IPS-20b (cell line): ENCODE measurements around the gene PSAPL1.

Experiments
- H3K27ac ChIP-seq: one replicate; pipeline ENCODE4 v1.5.1; 2013; ENCODE audit warnings: low read length
- H3K27me3 ChIP-seq: 2 replicates; pipeline ENCODE4 v1.6.1; 2013; ENCODE audit warnings: mild to moderate bottlenecking, low read length, inconsistent platforms; ENCODE audit not compliant: insufficient read depth
- H3K36me3 ChIP-seq: 2 replicates; pipeline ENCODE4 v1.6.1; 2013; ENCODE audit warnings: low read depth, mild to moderate bottlenecking, inconsistent platforms, low read length, moderate library complexity; ENCODE audit not compliant: insufficient read depth
- H3K4me1 ChIP-seq: 2 replicates; pipeline ENCODE4 v1.6.1; 2013; ENCODE audit warnings: mild to moderate bottlenecking, control low read depth, inconsistent platforms, low read length, moderate library complexity; ENCODE audit not compliant: insufficient read depth
- H3K4me3 ChIP-seq: 2 replicates; pipeline ENCODE4 v1.5.1; 2013; ENCODE audit warnings: mild to moderate bottlenecking, low read length, inconsistent platforms
- H3K9ac ChIP-seq: 2 replicates; pipeline ENCODE4 v1.6.1; 2013; ENCODE audit warnings: low read depth, mild to moderate bottlenecking, inconsistent platforms, low read length, moderate library complexity
- H3K9me3 ChIP-seq: 2 replicates; pipeline ENCODE4 v1.6.1; 2013; ENCODE audit warnings: mild to moderate bottlenecking, low read depth, low read length, inconsistent platforms; ENCODE audit not compliant: insufficient read depth

The PSAPL1 gene

GRCh38 chr4:7412554-7412912, 22.2 kb downstream of the PSAPL1 start:
- Histone ChIP-seq H3K9ac (no peak overlapping the region), H3K4me3 (no peak overlapping the region), H3K9me3 (peaks cover 8% of the 10 kb centered on the region), H3K27ac (no peak overlapping the region), H3K4me1 (peaks cover 11% of the 10 kb centered on the region; the same call in 1 of the 2 replicates), H3K36me3 (no peaks in the 10 kb centered on the region), H3K27me3 (peaks cover 74% of the 10 kb centered on the region)

- Histone ChIP-seq H3K27ac (no peak overlapping the region), H3K4me3 (no peak overlapping the region), H3K4me1 (peaks cover 11% of the 10 kb centered on the region; the same call in 1 of the 2 replicates), H3K9me3 (peaks cover 8% of the 10 kb centered on the region), H3K9ac (no peak overlapping the region), H3K27me3 (peaks cover 69% of the 10 kb centered on the region), H3K36me3 (no peaks in the 10 kb centered on the region)
Observed at GRCh38 chr4:7411896-7412553, 22.7 kb downstream of the PSAPL1 start.

- H3K9me3 ChIP-seq, result peaks cover 8% of the 10 kb centered on the region
- H3K4me3 ChIP-seq, result no peak overlapping the region
- no peak overlapping the region for H3K27ac ChIP-seq
- no peak overlapping the region for H3K9ac ChIP-seq
- no peaks in the 10 kb centered on the region for H3K36me3 ChIP-seq
- H3K27me3 ChIP-seq, result peaks cover 63% of the 10 kb centered on the region
- H3K4me1 ChIP-seq, result peaks cover 11% of the 10 kb centered on the region; the same call in 1 of the 2 replicates
Observed at GRCh38 chr4:7411491-7411890, 23.2 kb downstream of the PSAPL1 start.

GRCh38 chr4:7410446-7410845, 24.3 kb downstream of the PSAPL1 start:
- H3K4me1 ChIP-seq, result peaks cover 11% of the 10 kb centered on the region; the same call in 1 of the 2 replicates
- H3K27me3 ChIP-seq, result peaks cover 53% of the 10 kb centered on the region
- H3K36me3 ChIP-seq, result no peaks in the 10 kb centered on the region
- no peak overlapping the region for H3K27ac ChIP-seq
- H3K4me3 ChIP-seq, result no peak overlapping the region
- no peak overlapping the region for H3K9ac ChIP-seq
- H3K9me3 ChIP-seq, result peaks cover 8% of the 10 kb centered on the region

- Histone ChIP-seq H3K9ac (no peak overlapping the region), H3K36me3 (no peaks in the 10 kb centered on the region), H3K4me1 (no peaks in the 10 kb centered on the region), H3K27me3 (peaks cover 30% of the 10 kb centered on the region), H3K9me3 (peaks cover 8% of the 10 kb centered on the region), H3K4me3 (no peak overlapping the region), H3K27ac (no peak overlapping the region)
Observed at GRCh38 chr4:7408166-7408565, 26.6 kb downstream of the PSAPL1 start.

GRCh38 chr4:7403001-7403400, 31.7 kb downstream of the PSAPL1 start:
- Histone ChIP-seq H3K27ac (no peak overlapping the region), H3K9me3 (peaks cover 2% of the 10 kb centered on the region), H3K4me1 (no peaks in the 10 kb centered on the region), H3K27me3 (0 out of 2 replicates have a peak, but pooled peaks cover 4% of the 10 kb centered on the region), H3K9ac (no peak overlapping the region), H3K4me3 (no peak overlapping the region), H3K36me3 (no peaks in the 10 kb centered on the region)

- Histone ChIP-seq H3K36me3 (no peaks in the 10 kb centered on the region), H3K27ac (no peak overlapping the region), H3K27me3 (0 out of 2 replicates have a peak, but pooled peaks cover 4% of the 10 kb centered on the region), H3K9me3 (no peaks in the 10 kb centered on the region), H3K4me1 (no peaks in the 10 kb centered on the region), H3K9ac (no peak overlapping the region), H3K4me3 (no peak overlapping the region)
Observed at GRCh38 chr4:7402526-7402925, 32.2 kb downstream of the PSAPL1 start.

GRCh38 chr4:7400671-7401298, 33.9 kb downstream of the PSAPL1 start:
- Histone ChIP-seq H3K4me3 (no peak overlapping the region), H3K9me3 (no peaks in the 10 kb centered on the region), H3K4me1 (no peaks in the 10 kb centered on the region), H3K27me3 (0 out of 2 replicates have a peak, but pooled peaks cover 4% of the 10 kb centered on the region), H3K36me3 (no peaks in the 10 kb centered on the region), H3K27ac (no peak overlapping the region), H3K9ac (no peak overlapping the region)

- H3K9ac ChIP-seq, result no peak overlapping the region
- H3K27ac ChIP-seq, result no peak overlapping the region
- no peaks in the 10 kb centered on the region for H3K9me3 ChIP-seq
- H3K36me3 ChIP-seq, result no peaks in the 10 kb centered on the region
- H3K27me3 ChIP-seq, result 0 out of 2 replicates have a peak, but pooled peaks cover 4% of the 10 kb centered on the region
- H3K4me3 ChIP-seq, result no peak overlapping the region
- H3K4me1 ChIP-seq, result no peaks in the 10 kb centered on the region
Observed at GRCh38 chr4:7399440-7400234, 35.1 kb downstream of the PSAPL1 start.

- Histone ChIP-seq H3K36me3 (no peaks in the 10 kb centered on the region), H3K4me3 (no peak overlapping the region), H3K27me3 (0 out of 2 replicates have a peak, but pooled peaks cover 4% of the 10 kb centered on the region), H3K27ac (no peak overlapping the region), H3K9ac (no peak overlapping the region), H3K4me1 (no peaks in the 10 kb centered on the region), H3K9me3 (no peaks in the 10 kb centered on the region)
Observed at GRCh38 chr4:7398788-7399439, 35.8 kb downstream of the PSAPL1 start.

- Histone ChIP-seq H3K27ac (no peak overlapping the region), H3K27me3 (0 out of 2 replicates have a peak, but pooled peaks cover 4% of the 10 kb centered on the region), H3K36me3 (no peaks in the 10 kb centered on the region), H3K9ac (no peak overlapping the region), H3K9me3 (no peaks in the 10 kb centered on the region), H3K4me3 (no peak overlapping the region), H3K4me1 (no peaks in the 10 kb centered on the region)
Observed at GRCh38 chr4:7398104-7398423, 36.7 kb downstream of the PSAPL1 start.
